Vagina (tissue), 2 donors: Measurements from ENCODE around the gene TWF1.

Experiments used
- CTCF ChIP-seq, 3 experiments: fragments of 450-650 bp in 2 of 3; fragments of 200-600 bp in 1 of 3; sonication (generic) in 1 of 3; IDR thresholded peaks; one replicate each; pipeline ENCODE4 v1.5.1; 2017 to 2019; ENCODE audit warnings: antibody characterized with exemption in 3 of 3, mild to moderate bottlenecking in 2 of 3, moderate library complexity in 2 of 3
- POLR2A ChIP-seq, 2 donors: fragments of 450-650 bp; IDR thresholded peaks; one replicate each; pipeline ENCODE4 v1.6.1; 2017; ENCODE audit warnings: antibody characterized with exemption in 2 of 2, mild to moderate bottlenecking in 2 of 2, moderate library complexity in 2 of 2
- POLR2AphosphoS5 ChIP-seq, 2 donors: sonication (generic); formaldehyde crosslinking; IDR thresholded peaks; one replicate each; pipeline ENCODE4 v1.9.0; 2017; ENCODE audit warnings: antibody characterized with exemption in 2 of 2, mild to moderate bottlenecking in 2 of 2, low read depth in 1 of 2; ENCODE audit not compliant: insufficient read depth in 1 of 2

DNA sequence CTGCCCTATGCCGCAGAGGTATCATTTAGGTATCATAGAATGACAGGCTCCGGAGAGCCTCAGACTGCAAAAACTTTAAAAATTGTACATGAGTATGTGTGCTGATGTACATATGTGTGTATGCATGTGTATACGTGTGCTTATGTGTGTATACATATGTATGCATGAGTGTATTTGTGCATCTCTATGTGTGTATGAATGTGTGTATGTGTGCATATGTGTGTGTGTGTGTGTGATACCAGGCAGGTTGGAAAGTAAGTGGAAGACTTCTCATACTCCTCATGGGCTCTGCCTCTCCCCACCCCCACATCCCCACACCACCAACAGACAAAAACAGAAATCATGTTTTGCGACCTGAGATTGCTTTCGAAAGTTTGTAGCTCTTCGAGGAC lies 29.1 kb upstream of the TWF1 start:
- TF ChIP-seq CTCF (IDR thresholded peaks at IDR 0.05): no peak
- TF ChIP-seq POLR2A (IDR thresholded peaks at IDR 0.05): no peak
- no peak for TF ChIP-seq POLR2AphosphoS5 (IDR thresholded peaks at IDR 0.05; ENCODE audit: insufficient read depth in 1 of 2, low read depth in 1 of 2)
